ENCODE measurements around the gene ANKRD2.
"Not testable (repeated sequence)": the region's sequence is repeated elsewhere in the genome, so short reads cannot be mapped to it uniquely, and the experiment has no call there.

Gene ANKRD2

DNA sequence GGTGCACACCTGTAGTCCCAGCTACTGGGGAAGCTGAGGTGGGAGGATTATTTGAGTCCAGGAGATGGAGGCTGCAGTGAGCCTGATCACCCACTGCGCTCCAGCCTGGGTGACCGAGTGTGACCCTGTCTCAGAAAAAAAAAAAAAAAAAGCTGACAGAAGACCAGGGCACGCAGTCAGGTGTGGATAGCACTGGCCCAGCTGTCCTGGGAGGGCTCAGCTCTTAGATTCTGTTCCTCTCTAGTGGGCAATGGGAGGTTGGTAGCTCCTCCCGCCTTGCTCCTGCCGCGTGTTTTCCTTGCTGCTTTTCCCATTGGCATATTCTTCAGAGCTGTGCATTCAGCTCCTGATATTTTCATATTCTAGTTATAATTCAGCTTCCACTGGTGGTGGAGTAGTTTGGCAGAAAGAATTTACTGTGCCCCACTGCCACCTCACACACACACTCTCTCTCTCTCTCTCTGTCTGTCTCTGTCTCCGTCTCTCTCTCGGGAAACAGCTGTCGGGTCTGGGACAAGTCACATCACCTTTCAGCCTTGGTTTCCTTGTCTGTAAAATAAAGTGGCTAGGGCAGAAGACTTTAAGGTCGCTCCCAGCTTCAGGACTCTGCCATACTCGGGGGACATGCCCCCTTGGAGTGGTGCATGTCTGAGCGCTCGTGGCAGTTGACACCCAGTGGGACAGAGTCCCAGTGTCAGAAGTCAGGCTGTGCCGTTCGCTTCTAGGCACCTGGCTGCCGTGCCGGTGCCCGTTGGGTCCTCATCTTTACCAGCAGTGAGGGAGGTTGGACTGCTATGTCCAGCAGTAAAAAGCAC is 25.9 kb upstream of the ANKRD2 start:
- DNase-seq (ENCODE audit: low read depth in 3 of 3) = no peak

GRCh38 chr10:97547271-97547600 is 25.3 kb upstream of the ANKRD2 start:
- DNase-seq (ENCODE audit: low read depth in 3 of 3) = no peak

DNA sequence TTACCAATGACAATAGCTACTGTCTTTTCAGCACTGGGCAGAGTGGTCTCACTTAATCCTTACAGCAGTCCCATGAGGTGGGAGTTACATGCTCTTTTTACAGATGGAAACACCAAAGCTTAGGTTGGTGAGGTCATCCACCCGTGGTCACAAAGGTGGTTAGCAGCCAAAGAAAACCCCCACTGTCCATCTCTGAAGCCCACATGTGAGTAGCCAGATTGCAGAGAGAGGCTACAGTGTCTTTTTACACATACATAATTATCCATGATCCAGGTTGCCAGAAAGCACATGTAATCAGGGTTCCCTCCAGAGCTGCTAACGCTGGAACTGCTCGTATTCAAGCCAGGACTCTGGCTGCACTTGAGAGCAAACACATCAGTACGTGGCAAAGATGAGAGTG is 24.6 kb upstream of the ANKRD2 start:
- DNase-seq (ENCODE audit: low read depth in 3 of 3) = no peak

DNA sequence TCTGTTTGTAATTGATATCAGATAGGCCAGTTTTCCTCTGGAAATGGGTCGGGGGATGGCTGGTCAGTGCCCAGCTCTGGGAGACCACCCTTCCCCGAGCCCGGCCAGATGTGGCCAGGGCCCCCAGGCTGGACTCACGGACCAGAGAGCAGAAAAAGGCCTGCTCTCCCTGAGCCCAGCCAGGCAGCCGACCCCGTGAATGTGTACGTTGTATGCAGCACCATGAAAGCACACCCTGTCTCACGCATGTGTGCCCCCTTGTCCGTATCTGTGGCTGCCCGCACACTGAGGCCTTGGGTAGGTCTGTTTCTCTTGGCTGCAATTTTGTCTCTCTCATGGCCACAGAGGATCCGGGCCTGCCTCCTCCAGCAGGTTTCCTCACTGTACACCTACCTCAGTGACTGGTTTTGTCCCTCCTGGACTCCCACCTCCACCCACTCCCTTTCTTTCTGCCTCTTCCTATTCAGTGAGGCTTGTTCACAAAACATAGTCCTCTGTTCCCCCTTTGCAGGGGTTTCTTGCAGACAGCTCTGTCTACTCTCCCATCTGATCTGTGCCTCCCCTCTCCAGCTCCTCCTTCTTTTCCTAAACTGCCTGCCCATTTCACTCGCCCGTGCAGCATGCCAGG is 23.6 kb upstream of the ANKRD2 start:
- no peak for DNase-seq (ENCODE audit: low read depth in 3 of 3)

DNA sequence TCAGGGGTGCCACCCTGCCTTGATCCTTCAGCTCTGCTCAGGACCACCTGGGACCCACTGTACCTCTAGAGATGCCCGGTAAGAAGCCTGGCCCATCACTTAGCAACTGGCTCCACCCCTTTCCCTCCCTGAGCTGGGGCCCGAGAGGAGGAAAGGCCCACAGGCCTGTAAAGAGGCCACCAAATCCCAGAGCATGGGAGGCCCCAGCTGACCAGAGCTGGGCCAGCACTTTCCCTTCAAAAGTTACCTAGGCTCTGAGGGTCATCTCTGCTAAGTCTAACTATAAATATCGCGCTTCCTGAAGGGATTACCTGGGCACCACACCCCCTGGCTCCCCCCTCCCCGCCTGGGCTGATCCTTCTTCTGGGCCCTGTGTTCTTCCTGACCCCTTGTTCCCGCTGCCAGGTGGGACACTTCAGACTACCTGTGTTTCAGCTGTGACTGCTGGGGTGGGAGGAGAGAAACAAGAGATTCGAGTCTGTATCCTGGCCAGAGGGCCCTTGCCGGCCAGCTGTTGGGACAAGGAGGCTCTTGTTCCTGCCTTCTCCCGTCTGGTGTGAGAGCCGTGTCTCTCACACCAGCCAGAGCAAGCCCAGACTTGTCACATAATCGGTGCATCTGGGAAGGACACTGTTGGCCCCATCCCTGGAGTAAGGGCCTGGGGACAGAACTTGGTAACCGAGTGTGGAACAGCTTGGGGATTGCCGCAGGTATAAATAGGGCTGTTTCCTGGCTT is 22.8 kb upstream of the ANKRD2 start:
- DNase-seq (ENCODE audit: low read depth in 3 of 3) = no peak

GRCh38 chr10:97550336-97551149 is 22.0 kb upstream of the ANKRD2 start:
- no peak for DNase-seq (ENCODE audit: low read depth in 3 of 3)

- no peak for DNase-seq (ENCODE audit: low read depth in 3 of 3)
These were observed 21.3 kb upstream of the ANKRD2 start for GRCh38 chr10:97551271-97551670.

GRCh38 chr10:97553575-97554031 is 19.0 kb upstream of the ANKRD2 start:
- DNase-seq (ENCODE audit: low read depth in 3 of 3) = peak; percentile 20 to 41 (median 29)

GRCh38 chr10:97554336-97554735 is 18.2 kb upstream of the ANKRD2 start:
- DNase-seq (ENCODE audit: low read depth in 3 of 3) = not testable (repeated sequence)

DNA sequence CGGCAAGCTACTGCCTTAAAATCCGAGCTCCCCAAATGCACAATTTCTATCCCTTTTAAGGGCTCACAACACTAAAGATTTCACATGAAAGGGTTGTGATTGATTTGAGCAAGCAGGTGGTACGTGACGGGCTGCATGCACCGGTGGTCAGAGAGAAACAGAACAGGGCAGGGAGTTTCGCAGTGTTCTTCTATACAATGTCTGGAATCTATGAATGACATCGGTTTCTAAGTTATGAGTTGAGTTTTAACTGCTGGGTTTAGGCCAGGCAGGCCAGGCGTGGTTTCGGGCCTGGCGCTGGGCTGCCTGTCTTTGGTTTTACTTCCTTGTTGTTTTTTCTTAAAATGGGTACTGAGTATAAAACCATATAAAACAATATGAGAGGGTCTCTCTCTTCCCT is 17.0 kb upstream of the ANKRD2 start:
- DNase-seq (ENCODE audit: low read depth in 3 of 3) = not testable (repeated sequence)

GRCh38 chr10:97560731-97561381 is 11.7 kb upstream of the ANKRD2 start:
- DNase-seq (ENCODE audit: low read depth in 3 of 3) = not testable (repeated sequence)

DNA sequence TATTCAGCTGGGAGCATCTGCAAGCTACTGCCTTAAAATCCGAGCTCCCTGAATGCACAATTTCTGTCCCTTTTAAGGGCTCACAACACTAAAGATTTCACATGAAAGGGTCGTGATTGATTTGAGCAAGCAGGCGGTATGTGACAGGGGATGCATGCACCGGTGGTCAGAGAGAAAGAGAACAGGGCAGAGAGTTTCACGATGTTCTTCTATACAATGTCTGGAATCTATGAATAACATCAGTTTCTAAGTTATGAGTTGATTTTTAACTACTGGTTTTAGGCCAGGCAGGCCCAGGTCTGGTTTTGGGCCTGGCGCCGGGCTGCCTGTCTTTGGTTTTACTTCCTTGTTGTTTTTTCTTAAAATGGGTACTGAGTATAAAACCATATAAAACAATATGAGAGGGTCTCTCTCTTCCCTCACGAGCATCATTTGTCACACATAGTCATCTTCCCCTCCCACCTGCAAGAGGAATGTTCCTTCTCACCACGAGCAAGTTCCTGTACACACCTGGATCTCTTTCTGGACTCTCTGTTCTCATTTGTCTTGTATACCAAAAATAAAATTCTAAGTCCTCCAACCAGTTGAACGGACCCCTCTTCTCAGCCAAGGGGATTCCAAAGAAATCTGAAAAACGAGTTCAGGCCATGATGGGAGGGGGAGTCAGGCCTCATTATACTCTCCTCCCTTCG is 11.0 kb upstream of the ANKRD2 start:
- not testable (repeated sequence) for DNase-seq (ENCODE audit: low read depth in 3 of 3)

- not testable (repeated sequence) for DNase-seq (ENCODE audit: low read depth in 3 of 3)
These were observed 10.2 kb upstream of the ANKRD2 start for GRCh38 chr10:97562329-97562728.

DNA sequence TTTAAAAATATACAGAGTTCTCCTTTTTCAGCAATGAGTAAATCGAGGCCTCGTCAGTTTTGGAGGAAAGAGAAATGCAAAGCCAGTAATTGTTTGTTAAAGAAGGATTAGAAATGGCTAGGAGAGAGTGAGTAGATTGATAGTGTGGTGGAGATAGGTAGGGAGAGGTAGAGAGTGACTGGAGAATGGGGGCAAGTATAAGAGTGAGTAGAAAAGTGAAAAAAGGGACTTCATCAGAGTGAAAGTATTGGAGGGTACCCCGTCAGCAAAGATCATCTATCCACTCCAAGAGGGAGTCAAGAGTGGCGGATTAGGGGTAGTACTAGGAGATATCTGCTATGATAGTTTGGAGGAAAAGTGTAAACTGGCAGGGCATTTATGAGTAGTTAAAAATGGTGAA is 9.2 kb upstream of the ANKRD2 start:
- no peak for DNase-seq (ENCODE audit: low read depth in 3 of 3)

GRCh38 chr10:97564776-97565175 is 7.8 kb upstream of the ANKRD2 start:
- DNase-seq (ENCODE audit: low read depth in 3 of 3) = no peak

GRCh38 chr10:97566336-97566996 is 6.1 kb upstream of the ANKRD2 start:
- DNase-seq (ENCODE audit: low read depth in 3 of 3) = no peak

- no peak for DNase-seq (ENCODE audit: low read depth in 3 of 3)
These were observed 4.7 kb upstream of the ANKRD2 start for GRCh38 chr10:97567891-97568290.

GRCh38 chr10:97570146-97570788 is 2.3 kb upstream of the ANKRD2 start:
- DNase-seq (ENCODE audit: low read depth in 3 of 3) = no peak

DNA sequence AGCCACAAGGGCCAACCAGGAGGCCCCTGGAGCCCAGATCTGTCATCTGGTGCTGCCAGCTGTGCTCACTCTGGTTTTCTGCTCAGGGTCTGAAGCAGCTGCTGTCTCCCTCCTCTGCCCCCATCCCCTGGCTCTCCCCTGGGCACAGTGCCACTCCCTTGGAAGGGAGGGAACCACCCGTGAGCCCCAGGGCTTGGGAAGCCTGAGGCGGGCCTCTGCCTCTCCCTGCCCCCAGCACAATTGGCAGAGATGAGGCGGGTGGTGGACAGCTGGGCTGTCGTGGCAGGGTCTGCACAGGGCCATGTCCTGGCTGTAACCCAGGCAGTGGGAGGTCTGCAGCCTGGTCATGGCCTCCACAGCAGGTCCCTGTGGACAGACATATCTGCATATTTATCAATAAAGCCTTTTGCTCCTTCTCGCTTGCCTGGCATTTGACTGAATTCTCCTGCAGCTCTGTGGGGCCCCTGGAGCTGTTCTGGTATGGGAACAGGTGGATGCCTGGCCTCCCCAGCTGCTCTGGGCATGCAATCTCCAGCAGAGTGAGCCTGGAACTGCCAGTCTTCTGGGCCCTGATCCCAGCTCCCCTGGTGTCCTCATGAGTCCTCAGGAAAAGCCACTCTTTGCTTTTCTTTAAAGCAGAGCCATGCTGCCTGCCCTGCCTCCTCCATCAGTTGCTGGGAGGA is 1.6 kb upstream of the ANKRD2 start:
- no peak for DNase-seq (ENCODE audit: low read depth in 3 of 3)
